H1 (cell line): ENCODE measurements around the gene PHKA2. TPM values are rescaled to one million over a fixed set of nuclear protein-coding genes. Genes with fewer than 3 reads are reported as not detected.

ENCODE experiments used
- BRCA1 ChIP-seq: IDR thresholded peaks from 2 replicates; pipeline ENCODE4 v1.6.1; 2012; ENCODE audit warnings: low read depth, low read length, improper control_type of control experiment
- CHD1 ChIP-seq: IDR thresholded peaks from 2 replicates; pipeline ENCODE4 v1.6.1; 2012; ENCODE audit warnings: low read depth, low read length, improper control_type of control experiment
- CTCF ChIP-seq, 3 experiments: IDR thresholded peaks; 1 replicate in 2 of 3; 2 replicates in 1 of 3; pipeline versions ENCODE4 v1.5.1 to v1.6.1; 2011; ENCODE audit warnings: low read length in 3 of 3, mild to moderate bottlenecking in 3 of 3, inconsistent platforms in 2 of 3, low read depth in 1 of 3, moderate library complexity in 1 of 3; ENCODE audit not compliant: insufficient read depth in 1 of 3; ENCODE audit errors: control extremely low read depth in 1 of 3
- EP300 ChIP-seq, 2 experiments: IDR thresholded peaks; 1 replicate in 1 of 2; 2 replicates in 1 of 2; pipeline ENCODE4 v1.6.1; 2011 to 2012; ENCODE audit warnings: low read depth in 2 of 2, low read length in 2 of 2, mild to moderate bottlenecking in 2 of 2, borderline replicate concordance in 1 of 2, inconsistent platforms in 1 of 2, moderate library complexity in 1 of 2
- FOSL1 ChIP-seq: IDR thresholded peaks from 2 replicates; pipeline ENCODE4 v1.6.1; 2011; ENCODE audit warnings: mild to moderate bottlenecking, low read depth, low read length, moderate library complexity; ENCODE audit not compliant: insufficient read depth
- POLR2A ChIP-seq, 2 experiments: IDR thresholded peaks; 1 replicate in 1 of 2; 2 replicates in 1 of 2; pipeline ENCODE4 v1.6.1; 2011; ENCODE audit warnings: low read depth in 2 of 2, low read length in 2 of 2, mild to moderate bottlenecking in 2 of 2; ENCODE audit errors: control extremely low read depth in 1 of 2
- polyA plus RNA-seq, 7 experiments: library from polyadenylated mRNA; depleted of rRNA in 3 of 7; stranded (reverse) in 5 of 7; unstranded in 2 of 7; fragments of >200 nt in 5 of 7; fragments of 200-250 nt in 2 of 7; gene quantifications; 1 replicate in 5 of 7; 2 replicates in 1 of 7; 4 replicates in 1 of 7; pipeline versions ENCODE4 v1.2.1 to v1.2.3, GENCODE V29; 2011 to 2013; ENCODE audit warnings: missing spikeins in 2 of 7, mixed read lengths in 2 of 7
- total RNA-seq: library from RNA; stranded (reverse); fragmentation: NEBNext Ultra II Directional; extraction: Animal tissue kit (Norgen Biotek cat#: 25700); gene quantifications from 2 replicates; pipeline ENCODE4 v1.2.1, GENCODE V29; 2021

PHKA2 gene
- total and polyA plus RNA-seq, 2 of the 8 experiments (the other 6 are each of a cell fraction or from before 2014, with no cell fraction given): 28.1 to 35.8 TPM

- TF ChIP-seq BRCA1 (no peak), CTCF (IDR thresholded peaks at IDR 0.05; ENCODE audit: control extremely low read depth in 1 of 3, insufficient read depth in 1 of 3, low read depth in 1 of 3, low read length in 3 of 3) (no peak), POLR2A (IDR thresholded peaks at IDR 0.05; ENCODE audit: control extremely low read depth in 1 of 2, low read depth in 2 of 2, low read length in 2 of 2) (no peak), EP300 (IDR thresholded peaks at IDR 0.05; ENCODE audit: borderline replicate concordance in 1 of 2, low read depth in 2 of 2, low read length in 2 of 2) (no peak), CHD1 (no peak), FOSL1 (no peak)
These were observed 106.4 kb downstream of the PHKA2 start (continued) for GRCh38 chrX:18877469-18877868.
